NB4 (cell line): Measurements from ENCODE around the gene DOCK7.

Experiments used
- CTCF ChIP-seq: IDR thresholded peaks from one replicate; pipeline ENCODE4 v1.5.1; 2012; ENCODE audit warnings: low read depth, low read length
- MYC ChIP-seq: IDR thresholded peaks from 2 replicates; pipeline ENCODE4 v1.6.1; 2011; ENCODE audit warnings: low read depth, low read length

- TF ChIP-seq MYC (no peak), CTCF (no peak)
Measured at GRCh38 chr1:62672029-62672428, 16.2 kb downstream of the DOCK7 start.
